Cerebellar cortex (tissue), 1 donor: Measurements from ENCODE around the gene CRACR2A.

Source experiments
- DNase-seq: peaks from one replicate; pipeline ENCODE4 v3.0.0-alpha.2; 2015; ENCODE audit warnings: low spot score

CRACR2A gene

GRCh38 chr12:3595721-3596120 lies 157.2 kb downstream of the CRACR2A start:
- no peak for DNase-seq

- no peak for DNase-seq
Measured at GRCh38 chr12:3594966-3595365, 157.9 kb downstream of the CRACR2A start.

- no peak for DNase-seq
Measured at GRCh38 chr12:3593906-3594483, 158.9 kb downstream of the CRACR2A start.

- DNase-seq, result no peak
Measured at GRCh38 chr12:3592856-3593625, 159.9 kb downstream of the CRACR2A start.

- no peak for DNase-seq
Measured at GRCh38 chr12:3589745-3590144, 163.2 kb downstream of the CRACR2A start.

GRCh38 chr12:3587402-3588013 lies 165.4 kb downstream of the CRACR2A start:
- DNase-seq, result no peak

GRCh38 chr12:3583656-3584334 lies 169.1 kb downstream of the CRACR2A start:
- no peak for DNase-seq

GRCh38 chr12:3580094-3580749 lies 172.7 kb downstream of the CRACR2A start:
- no peak for DNase-seq

GRCh38 chr12:3579446-3580093 lies 173.3 kb downstream of the CRACR2A start:
- no peak for DNase-seq

GRCh38 chr12:3578557-3578956 lies 174.4 kb downstream of the CRACR2A start:
- DNase-seq, result no peak

GRCh38 chr12:3576891-3577290 lies 176.0 kb downstream of the CRACR2A start:
- no peak for DNase-seq

GRCh38 chr12:3574986-3575385 lies 177.9 kb downstream of the CRACR2A start:
- no peak for DNase-seq

- peak; percentile 12 for DNase-seq
Measured at GRCh38 chr12:3572560-3572959, 180.3 kb downstream of the CRACR2A start.

- no peak for DNase-seq
Measured at GRCh38 chr12:3571724-3572123, 181.2 kb downstream of the CRACR2A start.

- DNase-seq, result no peak
Measured at GRCh38 chr12:3571323-3571722, 181.6 kb downstream of the CRACR2A start.

GRCh38 chr12:3568695-3569094 lies 184.2 kb downstream of the CRACR2A start:
- no peak for DNase-seq

GRCh38 chr12:3565985-3566384 lies 186.9 kb downstream of the CRACR2A start:
- no peak for DNase-seq
